HG02642 (cell line): Measurements from ENCODE around the gene PTPRM.

Experiments used
- ATAC-seq: cut with Tn5 transposase; IDR thresholded peaks from one replicate; pipeline ENCODE4 v1.9.1; 2021; ENCODE audit warnings: mild to moderate bottlenecking; ENCODE audit not compliant: unreplicated experiment, poor library complexity

PTPRM gene

DNA sequence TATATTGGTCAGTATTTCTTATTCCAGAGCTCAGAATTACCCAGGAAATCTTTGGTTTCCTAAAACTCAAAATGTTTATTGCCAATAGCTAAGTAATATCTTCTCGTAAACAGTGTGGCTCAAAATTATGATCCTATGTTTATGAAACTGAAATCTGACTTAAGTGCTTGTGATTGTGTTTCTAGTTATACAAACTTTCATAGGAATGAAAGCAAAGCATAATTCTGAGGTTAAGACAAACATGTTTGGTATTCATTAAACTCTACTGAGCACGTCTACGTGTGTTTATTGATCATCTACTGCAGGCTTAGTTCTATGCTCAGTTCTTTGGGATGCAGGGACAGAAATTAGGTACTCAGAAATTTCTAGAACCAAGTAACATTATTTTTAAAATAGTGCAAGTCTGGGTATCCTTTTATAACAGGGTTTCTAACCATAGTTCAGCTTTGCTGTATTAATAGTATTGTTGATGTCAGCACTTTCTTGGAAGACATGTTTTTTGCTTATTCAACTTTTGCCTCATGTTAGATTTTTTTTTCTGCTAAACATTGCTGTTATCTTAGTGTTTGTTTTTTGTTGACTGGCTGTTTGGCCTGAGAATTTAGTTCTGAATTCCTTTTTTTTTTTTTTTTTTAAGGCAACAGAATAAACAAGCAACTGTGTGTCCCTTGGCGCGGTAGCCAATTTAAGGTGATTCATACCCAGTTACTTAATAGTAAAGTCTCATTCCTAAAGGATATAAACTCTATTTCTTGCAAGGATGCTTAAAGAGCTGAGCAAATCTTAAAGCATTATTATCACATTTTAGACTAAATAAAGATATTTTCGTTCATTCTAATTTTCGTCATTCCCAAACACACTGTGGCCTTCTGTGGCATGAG is 31.3 kb downstream of the PTPRM start:
- ATAC-seq, result no peak

DNA sequence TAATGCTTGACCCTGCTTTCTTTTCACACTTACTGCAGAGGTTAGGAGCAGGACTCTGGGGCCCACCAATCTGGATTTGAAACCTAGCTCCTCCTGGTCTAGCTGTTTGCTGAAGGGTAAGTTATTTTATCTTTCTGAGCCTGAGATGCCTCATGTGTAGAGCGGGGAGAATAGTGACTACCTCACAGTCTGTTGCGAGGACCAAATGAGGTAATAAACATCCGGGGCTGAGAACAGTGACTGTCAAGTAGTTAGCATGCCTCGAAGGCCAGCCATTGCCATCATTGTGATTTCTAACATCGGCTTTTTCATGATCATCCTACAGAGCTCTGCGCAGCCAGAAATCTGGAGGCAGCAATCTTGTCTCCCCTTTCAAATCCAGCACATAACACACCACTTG is 32.9 kb downstream of the PTPRM start:
- ATAC-seq, result no peak

DNA sequence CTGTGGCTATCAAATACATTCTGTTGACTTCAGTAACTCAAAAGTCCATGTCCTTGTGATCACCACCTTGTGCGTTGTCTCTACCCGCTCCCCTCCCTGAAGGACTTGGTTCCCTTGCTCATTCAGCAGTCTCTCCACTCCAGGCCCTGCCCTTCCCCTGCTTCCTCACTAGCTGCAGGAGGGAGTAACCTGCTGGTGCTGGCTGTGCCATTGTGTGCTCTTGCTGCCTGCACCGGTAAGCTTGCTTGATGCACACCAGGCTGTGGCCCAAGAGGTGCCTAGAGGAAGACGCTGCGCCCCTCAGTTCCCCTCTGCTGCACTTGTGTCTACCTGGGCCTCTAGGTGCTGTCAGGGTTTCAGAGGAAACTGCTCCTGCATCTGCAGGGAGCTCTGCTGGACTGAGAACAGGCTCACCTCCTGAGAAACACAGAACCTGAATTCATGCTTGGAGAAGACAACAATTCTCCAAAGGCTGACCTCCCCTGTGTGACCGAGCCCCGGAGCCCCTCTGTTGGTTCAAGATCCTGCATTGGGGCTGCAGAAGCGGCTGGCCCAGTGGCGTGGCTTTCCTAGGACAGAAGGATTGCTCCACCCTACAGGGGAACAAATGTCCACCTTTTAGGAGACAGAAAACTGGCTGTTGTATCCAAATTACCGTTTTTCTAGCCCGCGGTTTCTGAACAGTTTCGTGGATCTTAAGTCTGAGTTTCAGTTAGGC is 33.6 kb downstream of the PTPRM start:
- ATAC-seq, result no peak

DNA sequence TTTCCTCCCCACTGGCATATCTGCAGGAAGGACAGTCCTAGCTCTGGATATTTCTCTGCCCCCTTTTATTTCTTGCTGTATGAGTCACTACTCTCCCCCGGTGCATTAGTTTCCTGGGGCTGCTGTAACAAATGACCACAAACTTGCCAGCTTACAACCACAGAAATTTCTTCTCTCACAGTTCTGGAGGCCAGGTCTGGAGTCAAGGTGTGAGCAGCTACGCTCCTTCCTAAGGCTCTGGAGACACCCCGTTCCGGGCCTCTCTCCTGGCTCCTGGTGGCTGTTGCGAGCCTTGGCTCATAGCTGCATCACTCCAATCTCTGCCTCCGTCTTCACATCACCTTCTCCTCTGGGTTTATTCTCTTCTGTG is 34.1 kb downstream of the PTPRM start:
- ATAC-seq, result no peak

DNA sequence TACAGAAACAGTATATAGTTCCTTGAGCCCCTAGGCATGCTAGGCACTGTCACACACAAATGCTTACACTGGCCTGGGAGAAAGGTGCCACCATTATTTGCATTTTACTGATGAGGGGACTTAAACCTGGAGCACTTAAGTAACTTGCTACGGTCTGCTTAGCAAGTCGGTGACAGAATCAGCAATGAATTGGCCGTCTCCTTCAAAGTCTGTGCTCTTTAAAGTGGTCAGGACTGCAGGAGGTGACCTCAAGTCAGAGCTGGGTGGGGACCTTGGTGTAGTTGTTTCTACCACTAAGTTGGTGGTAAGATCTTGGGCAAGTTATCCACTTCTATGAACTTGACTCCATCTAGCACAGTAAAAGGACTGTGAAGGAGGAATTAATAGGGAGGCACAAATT is 34.8 kb downstream of the PTPRM start:
- no peak for ATAC-seq

DNA sequence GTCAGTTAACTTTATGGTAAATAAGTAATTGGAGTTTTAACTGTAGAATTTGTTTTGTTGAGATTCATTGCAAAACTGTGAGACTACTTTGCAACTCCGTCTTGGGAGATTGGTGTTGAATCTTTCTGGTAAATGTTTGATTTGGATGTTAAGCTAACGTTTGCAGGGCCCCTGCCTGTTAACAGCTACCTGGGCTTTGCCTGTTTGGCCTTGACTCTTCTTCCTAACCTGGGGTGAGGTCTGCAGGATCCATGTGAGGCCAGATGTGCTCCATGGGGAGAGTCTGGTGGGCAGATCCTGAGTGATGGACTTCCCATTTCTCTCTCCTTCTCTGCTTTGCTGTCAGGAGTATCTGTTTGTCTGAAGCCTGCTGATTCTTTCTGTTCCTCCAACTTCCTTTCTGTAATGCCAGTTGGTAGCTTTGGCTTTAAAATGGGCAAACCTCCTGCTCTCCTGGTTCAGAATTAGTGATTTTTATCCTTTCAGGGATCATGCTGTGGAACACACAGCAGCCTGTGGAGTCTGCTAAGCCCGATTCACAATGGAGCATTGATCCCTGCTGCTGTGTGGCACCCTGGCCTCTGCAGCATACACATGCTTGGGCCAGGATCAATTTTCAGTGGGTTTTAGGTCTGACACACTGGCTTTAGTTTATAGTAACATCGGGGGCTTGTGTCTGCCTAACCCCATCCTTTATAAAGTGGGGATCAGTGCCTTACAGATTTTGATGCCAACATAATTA is 36.3 kb downstream of the PTPRM start:
- no peak for ATAC-seq

DNA sequence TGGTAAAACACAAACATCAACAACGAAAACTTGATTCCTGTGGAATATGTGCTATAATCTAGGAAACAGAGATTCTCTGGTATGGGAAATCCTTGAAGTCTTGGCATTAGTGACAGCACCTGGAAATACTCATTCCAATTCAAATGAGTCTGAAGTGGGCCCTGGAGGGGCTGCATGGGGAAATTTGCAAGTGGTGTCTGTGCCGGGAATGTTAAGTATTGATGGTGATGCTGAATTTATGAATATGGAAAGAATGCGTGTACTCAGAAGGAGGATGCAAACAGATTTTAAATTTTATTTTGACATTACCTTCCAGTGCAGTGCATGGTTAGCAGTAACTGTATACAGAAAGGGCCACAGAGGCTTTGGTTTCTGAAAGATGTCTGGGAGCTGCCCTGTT is 37.2 kb downstream of the PTPRM start:
- no peak for ATAC-seq

DNA sequence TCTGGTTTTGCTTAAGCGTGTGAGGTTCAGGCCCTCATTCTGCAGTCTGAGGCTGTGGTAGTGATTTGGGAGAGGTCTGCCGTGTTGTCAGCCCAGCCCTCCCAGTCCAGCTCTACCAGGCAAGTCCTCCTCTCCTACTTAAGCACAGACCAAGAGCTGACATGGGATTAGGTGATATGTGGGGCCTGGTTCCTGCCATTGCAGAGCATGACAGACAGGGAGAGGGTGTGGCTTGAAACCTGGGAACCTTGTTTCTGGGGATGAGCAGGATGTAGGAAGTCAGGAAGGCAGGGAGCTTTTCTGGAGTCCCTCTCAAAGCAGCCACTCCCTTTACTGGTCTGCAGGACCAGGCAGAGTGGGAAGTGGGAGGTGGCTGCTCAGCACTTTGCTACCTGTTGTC is 38.6 kb downstream of the PTPRM start:
- no peak for ATAC-seq

DNA sequence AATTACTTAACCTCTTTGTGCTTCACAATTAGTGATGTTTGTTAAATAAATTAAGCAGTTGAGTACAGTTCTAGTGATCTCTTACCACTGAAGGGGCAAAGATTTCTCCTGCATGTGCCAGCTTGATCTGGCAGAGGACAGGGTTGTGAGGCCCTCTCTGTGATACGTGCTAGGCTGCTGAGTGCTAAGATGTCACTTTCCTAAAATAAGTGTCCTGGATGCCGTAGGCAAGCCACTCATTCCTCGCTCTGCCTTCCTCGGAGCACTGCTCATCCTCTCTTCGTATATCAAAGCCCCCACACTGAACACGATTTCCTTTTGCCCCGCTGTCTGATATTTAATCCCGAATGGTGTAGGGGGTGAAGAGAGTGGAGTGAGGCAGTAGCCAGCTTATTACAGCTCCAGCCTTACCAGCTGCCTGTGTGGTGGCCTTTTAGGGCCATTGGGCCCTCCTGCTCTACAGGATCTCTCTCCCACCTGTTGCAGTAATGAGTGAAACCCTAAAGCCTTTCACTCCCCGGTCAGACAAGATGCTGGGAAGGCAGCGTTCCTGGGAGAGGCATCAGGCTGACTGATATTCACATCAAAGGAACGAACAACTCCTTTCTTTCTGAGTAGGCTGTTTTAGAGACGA is 40.5 kb downstream of the PTPRM start:
- ATAC-seq, result no peak

DNA sequence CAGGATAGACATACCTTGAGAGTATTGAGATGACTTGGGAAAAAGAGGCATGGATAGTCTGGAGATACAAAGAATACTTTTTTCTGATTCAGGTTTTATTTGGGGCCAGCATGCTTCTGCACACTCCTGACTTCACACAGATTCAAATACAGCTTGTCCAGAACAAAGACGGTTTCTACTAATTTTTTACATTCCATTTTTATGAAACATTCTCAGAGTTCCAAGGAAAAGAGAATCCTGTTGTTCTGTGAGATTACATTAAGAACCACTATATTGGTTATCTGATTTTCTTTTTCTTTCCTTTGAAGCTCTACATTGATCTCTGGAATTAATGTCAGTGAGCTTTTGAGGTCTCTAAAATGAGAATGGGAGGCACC is 41.0 kb downstream of the PTPRM start:
- no peak for ATAC-seq

DNA sequence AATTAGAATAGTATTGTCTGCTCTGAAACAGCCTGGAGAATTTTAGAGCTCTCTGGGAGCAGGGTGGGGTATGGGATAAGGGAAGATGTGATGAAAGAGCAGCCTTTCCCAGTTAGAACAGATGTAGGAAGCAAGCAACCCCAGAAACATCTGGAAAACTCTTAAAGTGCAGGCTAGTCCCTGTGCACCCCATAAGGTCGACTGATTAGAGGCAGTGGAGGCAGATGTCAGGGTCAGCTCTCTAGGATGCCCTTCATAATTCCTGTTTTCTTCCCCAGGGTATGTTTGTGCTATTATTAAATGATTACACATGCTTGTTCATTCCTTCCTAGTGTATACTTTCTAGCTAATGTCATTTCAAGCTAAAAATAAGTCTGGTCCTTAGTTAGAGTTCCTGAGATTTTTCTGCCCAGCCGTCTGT is 41.7 kb downstream of the PTPRM start:
- ATAC-seq, result no peak

DNA sequence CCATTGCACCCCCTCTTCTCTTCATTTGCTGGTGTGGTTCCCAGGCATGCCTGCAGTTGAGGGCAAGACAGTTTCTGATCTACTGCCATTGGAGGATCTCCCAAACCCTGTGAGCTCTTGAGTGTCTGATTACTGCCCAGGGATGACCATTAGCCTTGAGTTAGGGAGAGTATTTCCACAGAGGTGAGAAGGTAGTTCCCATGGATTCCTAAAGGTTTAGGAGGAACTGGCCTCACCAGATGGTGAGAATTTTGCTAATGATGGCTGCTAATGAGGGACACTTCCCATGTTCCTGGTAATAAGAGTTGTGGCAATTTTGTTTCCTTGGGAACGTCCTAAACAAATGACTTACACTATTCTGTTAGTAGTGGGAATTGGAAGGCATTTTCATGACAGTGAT is 42.5 kb downstream of the PTPRM start:
- ATAC-seq, result no peak

DNA sequence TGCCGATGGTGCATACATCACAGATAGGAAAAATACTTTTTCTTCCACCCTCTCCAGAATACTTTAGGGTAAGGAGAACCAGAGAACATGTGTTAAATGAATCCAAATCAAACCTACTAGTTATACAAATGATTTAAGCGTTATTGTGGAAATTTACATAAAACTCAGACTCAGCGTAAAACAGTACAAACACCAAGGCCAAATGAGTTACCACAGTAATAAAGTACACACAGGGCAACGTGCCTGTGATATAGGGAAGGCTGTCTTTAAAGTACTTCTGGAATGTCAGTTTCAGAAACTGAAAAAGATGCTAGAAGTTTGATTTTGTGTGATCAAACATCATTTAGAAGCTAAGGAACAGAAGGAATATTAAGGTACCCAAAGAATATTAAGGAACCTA is 46.9 kb downstream of the PTPRM start:
- no peak for ATAC-seq

DNA sequence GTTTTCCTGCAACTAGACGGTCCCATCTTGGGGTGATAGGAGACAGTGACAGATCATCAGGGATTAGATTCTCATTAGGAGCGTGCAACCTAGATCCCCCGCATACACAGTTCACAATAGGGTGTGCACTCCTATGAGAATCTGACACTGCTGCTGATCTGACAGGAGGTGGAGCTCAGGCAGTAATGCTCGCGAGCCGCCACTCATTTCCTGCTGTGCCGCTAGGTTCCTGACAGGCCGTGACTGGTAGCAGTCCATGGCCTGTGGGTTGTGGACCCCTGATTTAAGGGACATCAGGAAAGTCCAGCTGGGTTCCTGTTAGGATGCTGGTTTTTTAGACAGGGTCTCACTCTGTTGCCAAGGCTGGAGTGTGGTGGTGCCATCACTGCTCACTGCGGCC is 48.7 kb downstream of the PTPRM start:
- ATAC-seq, result no peak

DNA sequence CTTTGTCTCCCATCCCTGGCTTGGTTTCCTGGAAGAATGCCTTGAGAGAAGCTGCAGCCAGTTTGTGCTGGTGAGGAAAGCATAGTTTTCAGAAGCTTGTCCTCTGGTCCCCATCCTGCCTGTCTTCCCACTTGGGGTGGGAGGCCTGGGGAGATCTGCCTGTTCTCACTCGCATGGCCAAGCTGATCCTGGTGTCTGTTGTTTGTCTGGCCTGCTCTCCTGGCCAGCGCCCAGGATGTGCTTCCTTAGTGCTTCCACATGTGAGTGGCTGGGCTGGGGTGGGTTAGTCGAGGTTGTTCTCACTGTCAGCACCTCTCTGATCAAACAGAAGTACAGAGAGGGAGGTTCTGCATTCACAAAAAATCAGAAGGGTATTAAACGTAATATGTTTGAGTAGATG is 49.5 kb downstream of the PTPRM start:
- no peak for ATAC-seq

DNA sequence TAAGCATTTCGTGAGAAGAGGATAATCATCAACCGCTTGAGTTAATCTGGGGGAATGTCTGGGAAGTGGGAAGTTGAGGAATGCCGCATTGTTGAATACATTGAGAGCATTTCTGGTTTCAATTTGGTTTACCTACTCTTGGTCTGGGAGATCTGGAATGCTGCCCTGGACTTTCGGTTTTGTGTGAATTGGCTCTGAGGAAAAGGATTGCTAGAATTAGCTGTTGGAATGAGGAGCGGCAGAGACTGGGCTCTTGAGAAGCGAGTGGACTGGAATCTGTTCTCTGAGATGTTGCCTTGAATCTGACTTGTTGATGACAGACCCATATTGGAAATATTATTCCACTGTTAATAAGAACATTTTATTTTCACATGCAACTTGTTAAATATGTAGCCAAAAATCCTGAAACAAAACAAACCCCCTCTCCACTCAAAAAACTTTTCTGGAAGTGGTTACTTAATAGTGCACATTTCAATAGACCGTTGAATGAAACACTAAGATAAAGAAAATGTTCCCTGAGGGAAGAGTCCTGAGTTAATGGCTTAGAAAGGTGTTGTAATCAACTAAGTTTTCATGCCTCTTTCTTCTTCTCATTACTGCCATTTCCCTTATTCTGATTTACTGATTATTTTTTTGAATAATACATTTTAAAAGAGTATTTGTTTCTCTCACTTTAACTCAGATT is 50.8 kb downstream of the PTPRM start:
- ATAC-seq, result no peak

DNA sequence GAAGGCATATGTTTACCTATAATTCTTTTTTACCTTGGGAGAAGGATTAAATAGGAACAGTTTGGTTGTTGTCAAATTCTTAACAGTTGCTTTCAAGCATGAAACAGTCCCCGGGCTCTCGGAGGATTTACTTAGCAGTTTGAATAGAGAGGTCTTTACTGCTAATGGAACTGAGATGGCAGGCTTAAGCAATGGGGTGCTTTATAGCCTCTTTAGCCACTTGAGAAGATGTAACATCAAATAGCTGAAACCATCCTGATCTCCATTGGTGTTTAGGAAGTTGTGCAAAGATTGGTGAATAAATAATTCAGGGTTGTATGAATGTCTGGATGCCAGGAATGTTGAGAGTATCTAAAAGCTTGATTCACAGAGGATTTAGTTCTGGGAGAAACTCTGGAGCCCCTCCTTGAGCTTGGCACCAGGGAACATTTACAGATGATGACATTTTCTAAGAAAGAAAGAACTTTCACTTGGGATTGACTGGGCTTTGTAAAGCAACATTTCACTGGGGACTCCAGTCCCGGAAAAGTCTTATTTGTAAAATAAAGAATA is 51.9 kb downstream of the PTPRM start:
- no peak for ATAC-seq

DNA sequence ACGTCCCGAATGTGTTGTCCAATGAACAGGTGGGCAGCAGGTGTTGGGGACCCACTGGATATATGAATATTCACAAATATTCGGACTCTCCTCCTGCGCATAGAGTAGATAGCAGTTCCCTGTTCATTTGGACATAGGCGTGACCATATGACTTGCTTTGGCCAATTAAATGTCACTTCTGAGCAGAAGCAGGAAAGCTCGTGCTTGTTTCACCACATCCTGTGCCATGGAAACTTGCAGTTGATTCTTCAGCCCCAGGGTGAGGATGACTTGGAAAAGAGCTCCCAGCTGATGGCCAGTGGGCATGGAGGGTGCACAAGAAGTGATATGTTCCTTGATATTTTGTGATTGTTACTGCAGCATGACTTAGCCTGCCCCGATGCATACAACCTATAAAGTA is 52.6 kb downstream of the PTPRM start:
- no peak for ATAC-seq

DNA sequence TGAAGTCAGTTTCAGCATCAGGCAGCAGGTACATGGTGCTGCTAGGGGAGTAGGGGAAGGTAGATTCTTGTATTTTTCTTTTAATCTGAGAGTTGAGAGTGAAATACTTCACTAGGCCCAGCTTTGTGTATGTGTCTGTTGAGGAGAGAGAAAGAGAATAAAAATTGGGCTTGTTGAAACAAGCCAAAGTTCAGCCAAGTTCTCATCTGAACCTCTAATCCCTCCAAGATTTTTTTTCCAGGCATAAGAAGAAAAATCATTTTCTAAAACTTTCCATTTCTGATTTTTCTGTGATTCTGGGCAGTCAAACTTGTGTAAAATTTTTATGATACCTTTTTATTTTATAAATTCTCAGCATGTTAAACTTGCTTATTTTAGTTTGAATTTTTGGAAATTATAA is 55.6 kb downstream of the PTPRM start:
- no peak for ATAC-seq

DNA sequence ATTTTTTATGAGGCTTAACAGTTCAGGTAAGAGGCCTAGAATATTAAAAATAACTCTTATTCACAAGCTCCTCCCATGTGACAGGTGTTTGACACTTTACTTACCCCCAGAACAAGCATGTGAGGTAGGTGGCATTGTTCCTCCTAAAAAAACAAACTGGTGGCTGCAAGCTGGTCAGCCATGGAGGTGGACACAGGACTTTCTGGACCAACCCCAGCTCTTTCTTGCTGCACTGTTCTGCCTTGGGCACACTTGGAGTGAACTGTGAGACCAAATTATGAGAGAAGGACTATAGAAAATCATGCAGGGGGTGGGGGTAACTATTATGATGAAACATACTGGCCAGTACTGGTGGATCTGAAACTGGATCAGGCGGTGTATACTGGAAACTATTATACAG is 56.6 kb downstream of the PTPRM start:
- ATAC-seq, result no peak
